Embryonic facial prominence (tissue), 1 donor: ENCODE results near the gene AK3.

ENCODE experiments used
- DNase-seq: peaks from one replicate; pipeline ENCODE4 v3.0.0-alpha.2; 2016; ENCODE audit errors: extremely low spot score

The AK3 gene

DNA sequence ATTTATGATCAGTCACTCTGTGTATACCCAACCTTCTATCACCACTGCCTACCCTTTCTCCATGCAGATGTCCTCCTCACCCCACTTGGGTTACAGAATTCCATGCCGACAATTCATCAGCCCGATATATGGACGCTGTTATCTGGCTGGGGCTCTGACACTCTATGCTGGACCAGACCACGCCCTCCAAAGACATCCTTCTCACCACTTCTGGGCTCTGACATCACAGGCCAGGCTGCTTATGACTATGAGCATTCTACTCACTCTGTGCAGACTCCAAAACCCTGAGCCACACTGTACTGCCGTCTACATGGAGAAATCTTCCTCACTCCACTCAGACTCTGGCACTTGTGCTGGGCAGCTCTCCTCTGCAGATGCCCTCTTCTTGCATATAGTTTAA, 7.6 kb upstream of the AK3 start:
- no peak for DNase-seq

DNA sequence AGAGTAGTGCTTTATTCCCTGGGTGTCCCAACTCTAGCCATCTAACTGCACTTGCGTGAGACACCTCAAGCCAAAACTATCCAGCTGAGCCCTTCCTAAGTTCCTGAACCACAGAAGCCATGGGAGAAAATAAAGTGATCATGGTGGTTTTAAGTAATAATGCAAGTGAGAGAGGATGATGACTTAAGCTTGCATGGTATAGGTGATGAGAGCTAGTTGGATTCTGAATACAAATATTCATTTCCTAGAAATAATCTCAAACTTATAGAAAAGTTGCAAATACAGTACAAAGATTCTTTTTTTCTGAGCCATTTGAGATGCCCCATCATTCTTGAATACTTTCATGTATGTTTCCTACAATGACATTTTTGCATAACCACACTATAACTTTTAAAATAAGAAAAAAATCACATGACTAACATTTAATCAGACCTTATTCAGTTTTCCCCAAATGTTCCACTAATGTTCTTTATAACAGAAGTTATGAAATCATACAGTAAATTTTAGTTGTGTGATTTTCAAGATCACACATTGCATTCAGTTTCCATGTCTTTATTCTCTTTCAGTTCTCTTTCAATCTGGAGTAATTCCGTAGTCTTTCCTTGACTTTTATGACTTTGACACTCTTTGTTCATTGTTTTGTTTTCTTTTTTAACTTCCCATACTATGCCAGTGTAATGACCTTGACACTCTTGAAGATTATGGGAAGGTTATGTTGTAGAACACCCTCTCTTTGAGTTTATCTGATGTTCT, 5.5 kb upstream of the AK3 start:
- no peak for DNase-seq

- no peak for DNase-seq
Measured at GRCh38 chr9:4743131-4743875, 2.3 kb upstream of the AK3 start.

- no peak for DNase-seq
Measured at GRCh38 chr9:4742246-4742645, 1.2 kb upstream of the AK3 start.

DNA sequence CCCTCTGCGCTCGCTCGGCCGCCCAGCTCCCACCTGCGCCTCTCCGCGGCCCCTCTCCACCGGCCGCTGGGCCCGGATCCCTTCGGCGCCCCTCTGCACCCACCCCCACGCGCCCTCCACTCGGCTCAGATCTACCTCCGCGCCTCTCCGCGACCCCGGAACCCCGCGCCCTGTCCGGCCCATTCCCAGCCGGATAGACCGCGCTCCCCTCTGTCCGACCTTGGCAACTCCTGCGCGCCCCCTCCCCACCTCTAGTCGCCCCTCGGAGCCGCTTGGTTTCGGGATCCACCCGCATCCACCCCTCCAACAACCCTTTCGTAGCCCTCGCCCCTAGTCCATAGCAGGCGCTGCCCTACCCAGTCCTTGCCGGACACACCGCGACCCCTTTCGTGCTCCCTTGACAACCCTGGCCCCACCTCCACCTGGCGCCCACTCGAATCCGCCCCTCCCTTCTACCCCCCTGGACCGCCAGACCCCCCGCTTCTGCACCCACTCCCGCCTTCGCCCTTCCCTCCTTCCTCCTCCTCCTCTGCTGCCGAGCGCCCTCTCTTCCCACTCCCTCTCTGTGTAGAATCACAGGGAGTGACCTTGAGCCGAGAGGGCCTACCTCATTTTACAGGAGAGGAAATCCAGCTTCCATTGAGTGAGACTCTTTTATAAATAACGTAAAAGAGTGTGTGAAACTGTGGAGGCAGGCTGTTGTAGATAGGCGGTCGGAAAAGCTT, 525 bp upstream of the AK3 start:
- no peak for DNase-seq

DNA sequence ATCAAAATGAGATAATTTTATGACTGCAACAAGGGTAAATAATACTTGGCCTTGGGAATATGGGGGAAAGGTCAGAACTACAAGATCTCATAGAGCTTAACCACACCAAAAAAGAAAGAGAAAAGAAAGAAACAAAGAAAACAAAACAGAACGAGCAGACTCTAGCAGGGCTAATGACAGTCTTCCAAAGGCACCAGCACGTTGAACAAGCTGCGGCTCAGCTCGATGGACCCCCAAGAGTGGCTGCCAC, 689 bp downstream of the AK3 start:
- DNase-seq, result no peak

GRCh38 chr9:4739587-4740387, 1.2 kb downstream of the AK3 start:
- no peak for DNase-seq

DNA sequence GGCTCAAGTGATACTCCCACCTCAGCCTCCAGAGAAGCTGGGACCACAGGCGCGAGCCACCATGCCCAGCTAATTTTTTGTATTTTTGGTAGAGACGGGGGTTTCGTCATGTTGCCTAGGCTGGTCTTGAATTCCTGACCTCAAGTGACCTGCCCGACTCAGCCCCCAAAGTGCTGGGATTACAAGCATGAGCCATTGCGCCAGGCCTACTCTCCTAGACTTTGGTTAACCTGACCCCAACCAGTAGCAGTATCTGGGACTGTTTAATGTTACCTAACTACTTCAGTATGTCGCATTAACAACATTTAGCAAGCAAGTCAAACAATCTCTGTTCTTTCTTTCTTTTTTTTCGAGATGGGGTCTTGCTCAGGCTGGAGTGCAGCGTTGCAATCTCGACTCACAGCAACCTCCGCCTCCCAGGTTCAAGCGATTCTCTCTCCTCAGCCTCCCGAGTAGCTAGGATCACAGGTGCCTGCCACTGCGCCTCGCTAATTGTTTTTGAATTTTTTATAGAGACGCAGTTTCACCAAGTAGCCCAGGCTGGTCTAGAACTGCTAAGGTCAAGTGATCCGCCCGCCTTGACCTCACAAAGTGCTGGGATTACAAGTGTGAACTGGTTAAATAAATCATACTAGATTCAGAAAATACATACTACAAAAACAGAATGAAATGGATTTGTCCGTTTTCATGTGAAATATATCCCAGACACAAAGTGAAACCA, 2.0 kb downstream of the AK3 start:
- DNase-seq, result no peak

DNA sequence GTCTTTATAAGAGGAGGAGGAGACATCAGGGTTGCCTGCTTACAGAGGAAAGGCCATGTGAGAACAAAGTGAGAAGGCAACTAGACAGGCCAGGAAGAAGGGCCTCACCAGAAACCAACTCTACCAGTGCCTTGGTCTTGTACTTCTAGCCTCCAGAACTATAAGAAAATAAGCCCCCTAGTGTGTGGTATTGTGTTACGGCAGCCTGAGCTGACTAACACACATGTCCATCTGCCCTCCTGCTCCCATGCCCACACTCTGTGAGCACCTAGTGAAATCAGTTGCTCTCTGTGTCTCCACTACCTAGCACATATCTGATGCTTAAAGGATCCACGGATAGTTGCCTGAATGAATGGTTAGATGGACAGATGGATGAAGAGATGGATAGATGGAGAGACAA, 6.9 kb downstream of the AK3 start:
- no peak for DNase-seq

DNA sequence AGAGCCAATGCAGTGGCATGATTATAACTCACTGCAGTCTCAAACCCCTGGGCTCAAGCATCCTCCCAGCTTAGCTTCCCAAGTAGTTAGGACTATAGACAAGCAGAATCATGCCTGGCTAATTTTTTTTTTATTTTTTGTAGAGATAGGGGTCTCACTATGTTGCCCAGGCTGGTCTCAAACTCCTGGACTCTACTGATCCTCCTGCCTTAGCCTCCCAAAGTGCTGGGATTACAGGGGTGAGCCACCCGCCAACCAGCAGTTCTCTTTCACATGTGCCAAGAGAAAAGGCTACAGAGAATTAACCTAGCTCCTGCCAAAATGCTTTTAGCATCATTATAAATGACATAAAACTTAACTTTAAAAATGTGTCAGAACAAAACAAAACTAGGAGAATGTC, 8.1 kb downstream of the AK3 start:
- DNase-seq, result no peak

GRCh38 chr9:4727593-4727992, 13.4 kb downstream of the AK3 start:
- DNase-seq, result no peak

DNA sequence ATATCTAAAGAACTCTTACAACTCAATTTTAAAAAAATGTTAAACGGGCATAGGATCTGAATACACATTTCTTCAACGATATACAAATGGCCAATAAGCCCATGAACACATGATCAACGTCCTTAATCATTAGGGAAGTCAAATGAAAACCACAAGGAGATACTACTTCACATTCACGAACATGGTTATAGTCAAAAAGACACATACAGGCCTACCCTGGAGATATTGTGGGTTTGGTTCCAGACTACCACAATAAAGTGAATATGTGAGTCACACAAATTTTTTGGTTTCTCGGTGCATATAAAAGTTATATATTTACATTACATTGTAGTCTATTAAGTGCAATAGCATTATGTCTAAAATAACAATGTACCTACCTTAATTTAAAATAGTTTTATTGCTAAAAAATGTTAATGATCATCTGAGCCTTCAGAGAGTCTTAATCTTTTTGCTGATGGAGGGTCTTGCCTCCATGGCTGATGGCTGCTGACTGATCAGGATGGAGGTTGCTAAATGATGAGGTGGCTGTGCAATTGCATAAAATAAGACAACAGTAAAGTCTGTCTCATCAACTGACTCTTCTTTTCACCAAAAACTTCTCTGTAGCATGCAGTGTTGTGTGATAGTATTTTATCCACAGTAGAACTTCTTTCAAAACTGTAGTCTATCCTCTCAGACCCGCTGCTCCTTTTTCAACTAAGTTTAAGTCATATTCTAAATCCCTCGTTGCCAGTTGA, 15.1 kb downstream of the AK3 start:
- DNase-seq, result no peak

DNA sequence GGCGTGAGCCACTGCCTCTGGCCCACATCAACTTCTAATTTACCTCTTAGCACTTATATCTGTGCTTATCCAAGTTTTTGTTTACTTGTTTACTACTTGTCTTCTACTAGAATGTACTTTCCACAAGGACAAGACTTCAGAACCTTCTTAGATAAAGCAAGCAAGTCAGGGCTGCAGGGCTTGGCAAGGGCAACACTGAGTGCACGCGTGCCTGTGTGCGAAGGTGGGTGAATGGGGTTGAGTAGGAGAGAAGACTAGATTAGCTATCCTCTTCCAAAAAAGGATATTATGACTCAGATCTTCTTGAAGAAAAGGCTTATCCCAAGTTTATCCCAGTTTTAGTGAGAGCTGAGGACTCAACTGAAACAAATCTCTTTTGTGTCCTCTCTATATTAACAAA, 19.3 kb downstream of the AK3 start:
- DNase-seq, result no peak

- no peak for DNase-seq
Measured at GRCh38 chr9:4718911-4719310, 22.1 kb downstream of the AK3 start.

- no peak for DNase-seq
Measured at GRCh38 chr9:4717815-4718214, 23.2 kb downstream of the AK3 start.

DNA sequence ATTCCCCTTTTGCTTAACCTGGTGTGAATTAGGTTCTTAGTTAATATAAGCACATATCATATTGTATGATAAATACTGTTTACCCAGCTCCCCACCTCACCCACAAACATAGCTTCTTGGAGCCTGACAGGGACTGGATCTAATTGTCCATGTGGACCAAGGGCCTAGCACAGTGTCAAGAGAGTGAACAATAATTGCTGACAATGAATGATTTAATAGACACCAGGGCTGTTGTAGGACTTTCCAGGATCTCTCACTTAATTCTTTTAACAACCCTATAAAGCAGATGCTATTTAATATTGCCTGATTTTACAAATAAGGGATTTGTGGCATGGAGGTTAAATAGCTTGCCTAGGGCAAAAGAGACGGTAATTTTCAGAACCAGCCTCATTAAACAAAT, 24.8 kb downstream of the AK3 start:
- DNase-seq, result no peak

DNA sequence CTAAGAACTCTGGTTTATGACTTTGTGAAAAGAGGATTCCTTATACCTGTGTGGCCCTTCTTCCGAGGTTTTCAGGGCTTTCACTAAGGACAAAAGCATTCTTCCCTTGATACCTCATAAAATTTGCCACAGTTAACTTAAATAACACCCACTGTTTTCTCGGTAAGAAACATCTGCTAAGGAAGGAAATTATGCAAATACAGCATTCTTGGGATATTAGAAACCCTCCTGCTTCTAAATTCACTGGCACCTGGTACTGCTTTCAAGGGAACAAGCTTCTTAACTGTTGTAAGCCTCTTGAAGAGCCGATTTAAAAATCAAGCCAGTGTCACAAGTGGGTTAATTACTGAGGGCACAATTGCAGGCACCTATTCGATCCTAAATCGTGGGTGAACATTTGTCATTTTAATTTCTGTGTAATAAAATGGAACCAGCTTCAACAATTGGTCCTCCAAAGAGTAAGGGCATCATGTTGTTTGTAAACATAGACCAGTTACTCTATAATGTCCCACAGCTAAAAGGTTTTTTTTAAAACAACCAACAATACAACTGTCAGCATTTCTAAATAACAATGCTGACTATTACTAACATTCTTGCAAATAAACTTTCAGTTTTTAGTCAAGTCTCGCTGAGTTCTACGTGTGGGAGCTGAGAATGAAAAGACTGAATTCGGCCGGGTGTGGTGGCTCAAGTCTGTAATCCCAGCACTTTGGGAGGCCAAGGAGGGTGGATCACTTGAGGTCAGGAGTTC, 26.6 kb downstream of the AK3 start:
- no peak for DNase-seq

GRCh38 chr9:4713849-4714248, 27.2 kb downstream of the AK3 start:
- no peak for DNase-seq

DNA sequence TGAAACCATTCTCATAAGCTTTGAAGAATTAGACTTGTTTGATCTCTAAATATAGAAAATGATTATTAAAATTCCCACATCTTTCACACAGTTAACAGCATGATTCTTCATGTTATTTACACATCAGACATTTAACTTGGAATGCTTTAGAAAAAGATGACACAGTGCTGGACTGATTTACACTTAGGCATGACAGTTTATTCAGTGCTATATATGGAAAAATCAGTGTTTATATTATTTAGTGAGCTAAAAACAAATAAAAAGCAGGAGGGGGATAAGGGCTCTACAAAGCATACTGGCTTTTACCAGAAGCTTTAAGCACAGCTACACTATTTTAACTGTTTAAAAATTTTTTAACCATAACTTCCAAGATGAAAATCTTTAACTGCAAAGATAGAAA, 31.6 kb downstream of the AK3 start:
- no peak for DNase-seq

DNA sequence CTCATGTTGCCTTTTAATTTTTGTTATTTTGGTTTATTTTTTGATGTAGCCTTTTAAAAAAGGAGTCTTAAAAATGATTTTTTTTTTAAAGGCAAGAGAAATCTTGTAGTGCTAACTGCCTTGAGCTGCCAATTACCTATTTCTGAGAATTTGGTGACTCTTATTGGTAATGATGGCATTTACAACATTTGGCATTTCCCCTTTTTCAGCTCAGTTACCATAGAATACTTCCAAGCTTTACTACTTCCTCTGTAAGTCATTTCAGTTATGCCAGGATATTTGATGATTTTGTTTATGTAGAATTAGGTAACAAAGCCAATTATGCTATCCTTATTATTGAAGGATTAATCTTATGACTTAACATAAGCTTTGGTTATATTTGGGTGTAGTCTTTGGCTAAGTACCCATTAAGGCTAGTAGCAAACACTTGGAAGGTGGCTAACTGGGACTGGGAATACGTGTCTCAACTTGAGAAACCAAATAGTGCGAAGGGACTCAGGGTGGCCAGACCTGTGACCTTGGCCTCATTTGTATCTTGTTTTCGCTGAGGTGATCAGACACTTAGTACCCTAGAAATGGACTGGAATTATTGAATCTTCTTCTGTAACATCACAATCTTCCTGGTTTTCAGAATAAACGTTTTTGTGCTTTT, 33.9 kb downstream of the AK3 start:
- DNase-seq, result no peak
